Kidney epithelial cell (primary cell): ENCODE measurements around the gene DDX60. TPM values are rescaled to one million over a fixed set of nuclear protein-coding genes. Genes with fewer than 3 reads are reported as not detected.
"Not testable (repeated sequence)": the region's sequence is repeated elsewhere in the genome, so short reads cannot be mapped to it uniquely, and the experiment has no call there.

Experiments
- DNase-seq: peaks from one replicate; pipeline ENCODE4 v3.0.0-alpha.2; 2010; ENCODE audit warnings: low read depth
- H3K27me3 ChIP-seq: 2 replicates; pipeline ENCODE4 v1.6.0; 2011; ENCODE audit warnings: low read length; ENCODE audit not compliant: control insufficient read depth, insufficient read depth
- H3K36me3 ChIP-seq: 2 replicates; pipeline ENCODE4 v1.5.1; 2011; ENCODE audit warnings: low read length; ENCODE audit not compliant: control insufficient read depth, insufficient read depth
- H3K4me3 ChIP-seq: 2 replicates; pipeline ENCODE4 v1.5.1; 2011; ENCODE audit warnings: low read depth, mild to moderate bottlenecking, control low read depth, low read length
- total RNA-seq: library from RNA; depleted of rRNA; stranded (reverse); fragments of >200 nt; gene quantifications from 2 replicates; pipeline ENCODE4 v1.2.3, GENCODE V29; 2015
- TF ChIP-seq, protein P1 (sequence below): IDR thresholded peaks from 2 replicates; pipeline ENCODE4 v1.5.1; 2011; ENCODE audit warnings: mild to moderate bottlenecking, moderate library complexity, low read length, control low read depth, inconsistent platforms; ENCODE audit not compliant: insufficient read depth, poor library complexity, severe bottlenecking

Gene DDX60
- total RNA-seq, 1 donor from 2014 or later: 28.3 TPM

DNA sequence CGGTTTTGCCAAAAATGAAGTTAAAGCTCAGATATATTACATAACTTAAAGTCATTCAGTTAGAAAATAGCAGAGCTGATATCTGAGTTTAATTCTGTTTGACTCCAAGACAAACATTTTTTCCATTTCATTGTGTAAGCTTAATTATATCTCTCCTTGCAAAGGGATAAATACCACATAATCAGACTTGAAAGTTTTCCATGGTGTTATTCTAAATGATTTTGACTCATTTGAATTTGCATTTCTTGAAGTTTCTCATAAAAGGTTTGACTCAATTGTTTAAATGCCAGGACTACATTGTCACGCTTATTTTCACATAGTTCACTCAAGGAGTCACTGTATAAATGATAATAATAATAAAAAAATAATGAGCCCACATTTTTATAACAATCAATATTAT lies 39.4 kb upstream of the DDX60 start:
- DNase-seq: no peak
- TF ChIP-seq, protein P1, sequence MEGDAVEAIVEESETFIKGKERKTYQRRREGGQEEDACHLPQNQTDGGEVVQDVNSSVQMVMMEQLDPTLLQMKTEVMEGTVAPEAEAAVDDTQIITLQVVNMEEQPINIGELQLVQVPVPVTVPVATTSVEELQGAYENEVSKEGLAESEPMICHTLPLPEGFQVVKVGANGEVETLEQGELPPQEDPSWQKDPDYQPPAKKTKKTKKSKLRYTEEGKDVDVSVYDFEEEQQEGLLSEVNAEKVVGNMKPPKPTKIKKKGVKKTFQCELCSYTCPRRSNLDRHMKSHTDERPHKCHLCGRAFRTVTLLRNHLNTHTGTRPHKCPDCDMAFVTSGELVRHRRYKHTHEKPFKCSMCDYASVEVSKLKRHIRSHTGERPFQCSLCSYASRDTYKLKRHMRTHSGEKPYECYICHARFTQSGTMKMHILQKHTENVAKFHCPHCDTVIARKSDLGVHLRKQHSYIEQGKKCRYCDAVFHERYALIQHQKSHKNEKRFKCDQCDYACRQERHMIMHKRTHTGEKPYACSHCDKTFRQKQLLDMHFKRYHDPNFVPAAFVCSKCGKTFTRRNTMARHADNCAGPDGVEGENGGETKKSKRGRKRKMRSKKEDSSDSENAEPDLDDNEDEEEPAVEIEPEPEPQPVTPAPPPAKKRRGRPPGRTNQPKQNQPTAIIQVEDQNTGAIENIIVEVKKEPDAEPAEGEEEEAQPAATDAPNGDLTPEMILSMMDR: no peak
- H3K27me3 ChIP-seq: no peaks in the 10 kb centered on the region
- no peak overlapping the region for H3K4me3 ChIP-seq
- H3K36me3 ChIP-seq: no peaks in the 10 kb centered on the region

DNA sequence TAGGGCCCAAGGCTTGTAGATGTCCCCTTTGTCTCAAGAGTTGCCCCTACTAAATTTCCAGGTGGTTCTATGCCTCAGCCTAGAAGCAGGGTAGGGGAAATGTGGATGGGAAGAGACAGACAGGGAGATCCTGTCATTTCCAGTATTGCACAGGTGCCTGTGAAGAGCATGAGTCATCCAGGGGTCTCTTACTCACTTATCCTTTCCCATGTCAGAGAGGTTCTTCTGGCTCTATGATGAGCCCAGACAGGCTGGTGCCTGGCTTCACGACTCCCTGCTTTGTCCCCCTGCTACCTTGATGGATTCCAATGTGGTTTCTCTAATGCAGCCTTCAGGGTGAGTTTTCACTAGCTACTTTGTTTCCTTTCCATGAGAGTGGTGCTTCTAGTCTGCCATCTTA lies 35.2 kb upstream of the DDX60 start:
- Histone ChIP-seq H3K27me3 (no peaks in the 10 kb centered on the region), H3K36me3 (no peaks in the 10 kb centered on the region), H3K4me3 (no peak overlapping the region)
- no peak for DNase-seq
- TF ChIP-seq, protein P1: no peak

DNA sequence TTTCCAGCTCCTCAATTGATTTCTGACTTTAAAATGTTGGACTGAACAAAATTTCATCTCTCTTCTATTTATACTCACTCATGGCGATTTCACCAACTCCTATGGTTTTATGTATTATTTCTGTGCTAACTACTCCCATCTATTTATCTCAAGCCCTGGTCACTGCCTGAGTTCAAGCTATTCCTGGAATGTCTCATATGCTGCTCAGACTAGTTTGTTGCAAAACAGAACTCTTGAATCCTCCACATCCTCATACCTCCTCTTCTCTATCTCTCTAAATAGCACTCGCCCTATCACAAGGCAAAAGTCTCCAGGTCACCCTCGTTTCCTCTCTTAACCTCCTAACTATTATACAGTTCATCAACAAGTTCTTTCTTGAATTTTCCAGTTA lies 19.0 kb upstream of the DDX60 start:
- Histone ChIP-seq H3K4me3 (no peak overlapping the region), H3K27me3 (no peaks in the 10 kb centered on the region), H3K36me3 (no peaks in the 10 kb centered on the region)
- no peak for DNase-seq
- TF ChIP-seq, protein P1: no peak

DNA sequence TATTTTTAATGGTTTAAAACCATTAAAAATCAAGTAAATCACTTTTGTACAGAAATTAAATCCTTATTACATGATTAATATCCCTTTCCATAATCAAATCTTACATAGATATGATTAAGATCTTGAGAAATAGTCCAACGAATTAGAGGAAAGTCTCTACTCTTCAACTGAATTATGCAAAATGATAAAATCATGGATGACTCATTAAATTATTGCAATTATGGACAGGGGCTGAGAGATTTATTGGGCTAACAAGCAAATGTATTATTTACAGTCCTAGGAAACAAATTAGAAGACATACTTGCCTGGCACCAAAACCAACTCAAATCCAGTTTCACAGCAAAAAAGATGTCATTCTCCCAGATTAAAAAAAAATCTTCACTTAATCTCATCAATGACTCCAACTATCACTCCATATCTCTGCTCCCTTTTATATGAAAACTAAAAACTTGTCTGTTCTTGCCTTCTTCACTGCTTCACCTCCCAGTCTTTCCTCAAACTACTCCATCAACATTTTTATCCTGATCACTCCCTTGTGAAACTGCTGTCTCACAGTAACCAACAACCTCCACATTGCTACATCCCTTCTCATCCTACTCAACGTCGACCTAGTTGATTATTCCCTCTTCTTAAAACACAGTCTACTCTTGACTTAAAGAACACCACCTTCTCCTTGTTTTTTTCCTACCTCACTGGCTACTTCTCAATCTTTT lies 18.4 kb upstream of the DDX60 start:
- no peak for DNase-seq
- no peaks in the 10 kb centered on the region for H3K36me3 ChIP-seq
- H3K27me3 ChIP-seq: no peaks in the 10 kb centered on the region
- no peak overlapping the region for H3K4me3 ChIP-seq
- TF ChIP-seq, protein P1: no peak

DNA sequence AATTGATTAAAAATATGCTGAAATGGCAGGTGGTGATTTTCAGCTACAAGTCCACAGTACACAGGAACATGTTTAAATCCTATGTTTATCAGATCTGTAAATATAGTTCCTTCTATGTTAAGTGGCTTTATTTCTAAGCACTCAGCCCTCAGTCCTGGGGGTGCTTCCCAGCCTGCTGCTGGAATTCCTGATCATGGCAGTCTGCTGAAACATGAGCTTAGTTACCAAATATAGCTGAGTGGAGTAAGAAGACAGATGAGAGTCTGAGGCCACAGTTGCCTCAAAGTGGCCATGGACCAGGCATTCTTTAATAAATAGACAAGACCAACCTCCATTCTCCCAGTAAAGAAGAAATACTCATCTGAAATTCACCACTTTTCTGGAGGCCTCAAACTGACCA lies 17.1 kb upstream of the DDX60 start:
- TF ChIP-seq, protein P1: no peak
- Histone ChIP-seq H3K27me3 (no peaks in the 10 kb centered on the region), H3K4me3 (no peak overlapping the region), H3K36me3 (no peaks in the 10 kb centered on the region)
- DNase-seq: no peak

DNA sequence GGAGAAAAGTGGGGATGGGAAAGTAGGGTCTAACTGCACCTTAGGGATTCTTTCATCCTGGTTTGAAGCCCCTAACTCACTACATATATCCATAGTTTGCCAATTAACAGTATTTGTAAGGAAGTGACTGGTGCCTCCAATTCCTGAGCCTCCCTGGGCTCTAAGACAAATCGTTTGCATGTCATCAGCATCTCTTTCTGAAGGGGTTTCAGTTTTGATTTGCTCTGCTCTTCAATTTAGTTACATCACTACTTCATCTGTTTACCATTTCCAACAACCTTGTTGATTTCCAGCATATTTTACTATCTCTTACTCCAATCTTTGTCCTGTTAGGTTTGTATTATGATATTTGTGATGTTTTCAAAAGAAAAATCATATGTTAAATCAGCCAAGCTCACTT lies 15.5 kb upstream of the DDX60 start:
- TF ChIP-seq, protein P1: no peak
- Histone ChIP-seq H3K4me3 (no peak overlapping the region), H3K27me3 (no peaks in the 10 kb centered on the region), H3K36me3 (no peaks in the 10 kb centered on the region)
- DNase-seq: no peak

DNA sequence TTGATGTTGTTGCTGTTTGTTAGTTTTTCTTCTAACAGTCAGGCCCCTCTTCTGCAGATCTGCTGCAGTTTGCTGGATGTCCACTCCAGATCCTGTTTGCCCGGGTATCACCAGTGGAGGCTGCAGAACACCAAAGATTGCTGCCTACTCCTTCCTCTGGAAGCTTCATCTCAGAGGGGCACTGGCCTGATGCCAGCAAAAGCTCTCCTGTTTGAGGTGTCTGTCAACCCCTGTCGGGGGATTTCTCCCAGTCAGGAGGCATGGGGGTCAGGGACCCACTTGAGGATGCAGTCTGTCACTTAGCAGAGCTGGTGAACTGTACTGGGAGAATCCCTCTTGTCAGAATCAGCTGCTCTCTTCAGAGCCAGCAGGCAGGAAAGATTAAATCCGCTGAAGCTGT lies 12.0 kb upstream of the DDX60 start:
- not testable (repeated sequence) for DNase-seq, H3K4me3 ChIP-seq, H3K36me3 ChIP-seq, H3K27me3 ChIP-seq
